ENCODE measurements around the gene MLLT1. TPM values are rescaled to one million over a fixed set of nuclear protein-coding genes. Genes with fewer than 3 reads are reported as not detected.

MLLT1 gene
- total and polyA plus RNA-seq, 12 donors, result 21.4 to 48.3 (median 31.7) TPM

DNA sequence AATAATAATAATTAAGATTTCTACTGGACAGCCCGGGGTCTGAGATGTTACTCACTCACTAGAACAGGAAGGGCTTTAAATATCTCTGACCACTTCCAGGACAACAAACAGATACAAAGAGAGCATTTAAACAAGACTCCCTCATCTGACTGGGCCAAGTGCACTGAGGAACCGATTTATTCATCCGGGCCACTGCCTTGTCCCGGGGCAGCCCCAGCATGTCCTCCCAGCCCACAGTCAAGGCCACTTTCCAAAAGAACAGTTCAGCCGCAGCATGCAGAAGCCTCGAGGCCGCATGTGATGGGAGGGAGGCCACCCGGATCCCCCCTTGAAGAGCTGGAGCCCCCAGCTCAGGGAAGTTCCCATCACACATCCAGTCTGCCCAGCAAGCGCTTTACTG lies 30.5 kb downstream of the MLLT1 start:
- ATAC-seq (peak; percentile 33 to 78 (median 58)), DNase-seq (no peak)
- intact Hi-C loops (cut with DNase I), result no loop called here
- H3K4me3 ChIP-seq, result no peak overlapping the region
- H3K27ac ChIP-seq, result peak overlapping the region in 6 of 10 donors; percentile 1 to 69 (median 44)
- 30 to 35% methylated on average over 9 of the region's 9 CpGs for WGBS, 2 donors
- peaks cover 0 to 11% (median 0%) of the 10 kb centered on the region in 9 donors for H3K36me3 ChIP-seq
- TF ChIP-seq, protein P1, sequence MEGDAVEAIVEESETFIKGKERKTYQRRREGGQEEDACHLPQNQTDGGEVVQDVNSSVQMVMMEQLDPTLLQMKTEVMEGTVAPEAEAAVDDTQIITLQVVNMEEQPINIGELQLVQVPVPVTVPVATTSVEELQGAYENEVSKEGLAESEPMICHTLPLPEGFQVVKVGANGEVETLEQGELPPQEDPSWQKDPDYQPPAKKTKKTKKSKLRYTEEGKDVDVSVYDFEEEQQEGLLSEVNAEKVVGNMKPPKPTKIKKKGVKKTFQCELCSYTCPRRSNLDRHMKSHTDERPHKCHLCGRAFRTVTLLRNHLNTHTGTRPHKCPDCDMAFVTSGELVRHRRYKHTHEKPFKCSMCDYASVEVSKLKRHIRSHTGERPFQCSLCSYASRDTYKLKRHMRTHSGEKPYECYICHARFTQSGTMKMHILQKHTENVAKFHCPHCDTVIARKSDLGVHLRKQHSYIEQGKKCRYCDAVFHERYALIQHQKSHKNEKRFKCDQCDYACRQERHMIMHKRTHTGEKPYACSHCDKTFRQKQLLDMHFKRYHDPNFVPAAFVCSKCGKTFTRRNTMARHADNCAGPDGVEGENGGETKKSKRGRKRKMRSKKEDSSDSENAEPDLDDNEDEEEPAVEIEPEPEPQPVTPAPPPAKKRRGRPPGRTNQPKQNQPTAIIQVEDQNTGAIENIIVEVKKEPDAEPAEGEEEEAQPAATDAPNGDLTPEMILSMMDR (IDR thresholded peaks at IDR 0.05), result no peak
- H3K9me3 ChIP-seq, result peaks cover 0 to 8% (median 0%) of the 10 kb centered on the region in 11 donors
- H3K4me1 ChIP-seq, result peaks cover 0 to 49% (median 21%) of the 10 kb centered on the region in 9 donors
- no peaks in the 10 kb centered on the region for H3K27me3 ChIP-seq

DNA sequence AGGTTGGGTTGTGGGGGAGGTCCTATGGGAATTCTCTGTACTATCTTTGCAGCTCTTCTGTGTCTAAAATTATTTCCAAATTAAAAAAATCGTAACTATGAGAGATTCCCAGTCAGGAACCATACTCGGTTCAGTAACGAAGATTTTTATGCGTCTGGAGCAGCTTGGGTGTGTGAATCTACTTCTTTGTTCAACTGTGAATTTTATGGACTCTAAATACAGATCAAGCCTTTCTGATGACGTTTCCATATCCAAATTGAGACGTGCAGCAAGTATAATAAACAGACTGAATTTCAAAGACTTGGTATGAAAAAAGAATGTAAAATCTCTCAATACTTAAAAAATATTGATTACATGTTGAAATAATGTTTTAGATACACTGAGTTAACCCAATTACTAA lies 30.9 kb downstream of the MLLT1 start:
- intact Hi-C loops (cut with DNase I), result no loop called here
- no peak for DNase-seq

DNA sequence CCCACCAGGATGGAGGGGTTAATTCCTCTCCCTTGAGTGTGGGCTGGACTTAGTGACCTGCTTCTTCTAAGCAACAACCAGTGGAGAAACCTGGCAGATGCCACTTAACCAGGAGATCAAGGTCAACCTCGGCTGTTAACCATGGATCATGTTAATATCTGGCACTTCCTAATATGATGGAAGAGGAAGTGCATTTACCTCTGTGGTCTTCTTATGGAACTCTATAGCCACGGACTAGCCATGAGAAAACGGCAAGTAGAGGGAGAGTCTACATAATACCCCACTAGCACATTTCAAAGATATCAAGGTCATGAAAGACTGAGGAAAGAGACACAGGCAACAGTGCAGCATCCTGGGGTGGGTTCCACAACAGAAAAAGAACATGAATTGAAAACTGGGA lies 31.4 kb downstream of the MLLT1 start:
- Histone ChIP-seq H3K36me3 (peaks cover 0 to 8% (median 0%) of the 10 kb centered on the region in 9 donors), H3K27ac (peak overlapping the region in 3 of 10 donors; percentile 1 to 45 (median 7)), H3K9me3 (peaks cover 0 to 8% (median 0%) of the 10 kb centered on the region in 11 donors), H3K4me1 (peaks cover 2 to 59% (median 30%) of the 10 kb centered on the region in 9 donors), H3K27me3 (no peaks in the 10 kb centered on the region), H3K4me3 (no peak overlapping the region)
- TF ChIP-seq, protein P1 (IDR thresholded peaks at IDR 0.05), result no peak
- 73 to 85% methylated on average over 3 of the region's 3 CpGs for WGBS, 2 donors
- DNase-seq (no peak), ATAC-seq (no peak)
- intact Hi-C loops (cut with DNase I), result no loop called here

More for the DNA sequence above, 30.9 kb downstream of the MLLT1 start:
- Histone ChIP-seq H3K27me3 (no peaks in the 10 kb centered on the region), H3K36me3 (peaks cover 0 to 8% (median 0%) of the 10 kb centered on the region in 9 donors), H3K4me1 (peaks cover 0 to 54% (median 25%) of the 10 kb centered on the region in 9 donors), H3K9me3 (peaks cover 0 to 8% (median 0%) of the 10 kb centered on the region in 11 donors), H3K4me3 (no peak overlapping the region), H3K27ac (peak overlapping the region in 4 of 10 donors; percentile 1 to 59 (median 34))
- TF ChIP-seq, protein P1 (IDR thresholded peaks at IDR 0.05), result no peak
- ATAC-seq, result no peak
- 58% methylated on average over 6 of the region's 6 CpGs for WGBS, 2 donors

DNA sequence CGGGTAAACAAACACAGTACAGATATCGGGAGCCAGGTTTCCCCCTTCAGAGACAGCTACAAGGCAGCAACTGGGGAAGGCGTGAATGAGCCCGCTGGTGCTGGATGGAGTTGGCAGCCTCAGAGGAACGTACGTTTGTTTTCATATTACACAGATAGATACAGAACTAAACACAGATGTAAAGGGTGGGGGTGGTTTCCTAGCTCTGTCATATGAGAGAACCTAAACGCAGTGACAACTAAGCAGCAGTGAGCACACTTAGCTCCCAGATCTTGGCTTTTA lies 32.8 kb downstream of the MLLT1 start:
- WGBS, 2 donors, result 68 to 84% methylated on average over 7 of the region's 7 CpGs

More for the DNA sequence above, 32.8 kb downstream of the MLLT1 start:
- Histone ChIP-seq H3K27ac (no peak overlapping the region), H3K36me3 (peaks cover 0 to 8% (median 0%) of the 10 kb centered on the region in 9 donors), H3K9me3 (peaks cover 0 to 8% (median 0%) of the 10 kb centered on the region in 11 donors), H3K4me3 (no peak overlapping the region), H3K27me3 (no peaks in the 10 kb centered on the region), H3K4me1 (peaks cover 13 to 72% (median 44%) of the 10 kb centered on the region in 9 donors)
- intact Hi-C loops (cut with DNase I), result no loop called here
- DNase-seq (no peak), ATAC-seq (no peak)
- TF ChIP-seq, protein P1 (IDR thresholded peaks at IDR 0.05), result no peak
